T-helper 1 cell treated with Interleukin-12 subunit alpha and Interleukin-12 subunit beta and Interleukin-4 antibody, amounts not matched to agents 30 μg/mL and 1 μg/mL, for 36 hours (primary cell): ENCODE measurements around the gene MTG2.
A peak's percentile ranks its signal among the peaks of the same experiment; 100 is the strongest.

Experiments used
- H3K27ac Mint-ChIP-seq: one replicate; pipeline ENCODE4 v1.8.0; 2021; ENCODE audit warnings: mild to moderate bottlenecking, mixed read lengths
- H3K27me3 Mint-ChIP-seq: one replicate; pipeline ENCODE4 v1.8.0; 2021; ENCODE audit warnings: low read depth, mixed read lengths
- H3K36me3 Mint-ChIP-seq: one replicate; pipeline ENCODE4 v1.8.0; 2021; ENCODE audit warnings: low read depth, mixed read lengths
- H3K4me1 Mint-ChIP-seq: one replicate; pipeline ENCODE4 v1.8.0; 2021; ENCODE audit warnings: low read depth, mixed read lengths
- H3K4me3 Mint-ChIP-seq: one replicate; pipeline ENCODE4 v1.8.0; 2021; ENCODE audit warnings: mild to moderate bottlenecking, moderate library complexity, mixed read lengths
- H3K9me3 Mint-ChIP-seq: one replicate; pipeline ENCODE4 v1.8.0; 2021; ENCODE audit warnings: mixed read lengths

Gene MTG2

GRCh38 chr20:62182469-62183425 is at the start of gene MTG2:
Gene MTG2 (plus strand): TSS chr20:62183028. CDS start chr20:62193421, 10,393 bp downstream.
- H3K27me3 Mint-ChIP-seq: no peaks in the 10 kb centered on the region
- H3K4me1 Mint-ChIP-seq: peaks cover 27% of the 10 kb centered on the region
- peak within 1 kb of the TSS; percentile 89 for H3K4me3 Mint-ChIP-seq
- H3K36me3 Mint-ChIP-seq: peaks cover 1% of the 10 kb centered on the region
- H3K9me3 Mint-ChIP-seq: no peaks in the 10 kb centered on the region
- H3K27ac Mint-ChIP-seq: peak within 1 kb of the TSS; percentile 94

DNA sequence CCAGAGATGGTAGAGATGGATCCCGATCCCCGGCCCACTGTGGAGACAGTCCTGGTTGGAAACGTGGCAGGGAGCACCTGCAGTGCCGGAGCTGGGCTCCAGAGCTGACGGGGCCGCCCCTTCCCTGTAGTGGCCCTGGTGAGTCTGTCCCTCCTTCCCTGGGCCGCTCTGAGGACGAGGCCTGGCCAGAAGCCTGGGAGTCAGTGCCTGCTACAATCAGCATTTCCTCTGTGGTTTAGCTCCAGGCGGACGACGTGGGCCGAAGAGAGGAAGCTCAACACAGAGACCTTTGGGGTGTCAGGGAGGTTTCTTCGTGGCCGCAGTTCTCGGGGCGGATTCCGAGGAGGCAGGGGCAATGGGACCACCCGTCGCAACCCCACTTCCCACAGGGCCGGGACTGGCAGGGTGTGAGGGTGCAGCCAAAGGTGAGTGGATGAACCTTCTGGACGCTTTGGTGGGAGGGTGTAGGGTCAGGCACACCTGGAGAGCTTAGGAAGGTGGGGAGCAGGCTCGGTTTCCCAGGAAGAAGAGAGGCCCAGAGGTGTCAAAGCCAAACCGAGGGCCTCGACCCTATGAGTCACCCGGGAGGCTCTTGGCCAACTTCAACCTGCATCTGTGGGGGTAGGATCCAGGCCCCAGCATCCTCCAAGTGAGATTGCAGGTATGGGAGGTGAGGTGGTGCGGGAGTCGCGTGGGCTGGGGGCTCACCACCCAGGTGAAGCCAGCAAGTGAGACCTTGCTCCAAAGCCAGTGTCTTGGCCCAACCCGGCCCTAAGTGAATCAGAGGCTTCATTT is 49.6 kb upstream of the MTG2 start:
- H3K4me1 Mint-ChIP-seq: peaks cover 21% of the 10 kb centered on the region
- no peaks in the 10 kb centered on the region for H3K27me3 Mint-ChIP-seq
- no peak overlapping the region for H3K4me3 Mint-ChIP-seq
- H3K36me3 Mint-ChIP-seq: peaks cover 57% of the 10 kb centered on the region
- no peaks in the 10 kb centered on the region for H3K9me3 Mint-ChIP-seq
- H3K27ac Mint-ChIP-seq: no peak overlapping the region

DNA sequence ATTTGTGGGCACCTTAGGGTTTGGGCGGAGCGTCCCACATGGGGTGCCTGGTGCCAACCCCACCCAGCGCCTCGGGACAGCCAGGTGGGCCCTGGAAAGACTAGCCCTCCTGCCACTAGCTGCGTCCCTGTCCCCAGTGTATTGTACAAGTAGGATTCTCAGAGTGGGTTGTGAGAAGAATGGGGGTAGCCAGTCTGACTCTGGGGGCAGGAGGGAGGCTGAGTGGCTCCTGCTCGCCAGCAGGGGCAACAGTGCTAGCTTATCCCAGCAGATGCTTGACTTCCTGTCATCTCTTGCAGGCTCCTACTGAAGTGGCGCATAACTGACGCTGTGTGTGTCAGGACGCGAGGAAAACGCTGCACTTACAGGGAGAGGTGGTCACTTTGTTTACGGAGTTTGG is 49.0 kb upstream of the MTG2 start:
- peaks cover 22% of the 10 kb centered on the region for H3K4me1 Mint-ChIP-seq
- peaks cover 56% of the 10 kb centered on the region for H3K36me3 Mint-ChIP-seq
- H3K27me3 Mint-ChIP-seq: no peaks in the 10 kb centered on the region
- H3K27ac Mint-ChIP-seq: peak overlapping the region; percentile 17
- H3K4me3 Mint-ChIP-seq: no peak overlapping the region
- no peaks in the 10 kb centered on the region for H3K9me3 Mint-ChIP-seq

- Mint-ChIP-seq H3K4me3 (no peak overlapping the region), H3K9me3 (no peaks in the 10 kb centered on the region), H3K27ac (no peak overlapping the region), H3K4me1 (peaks cover 22% of the 10 kb centered on the region), H3K36me3 (peaks cover 61% of the 10 kb centered on the region), H3K27me3 (no peaks in the 10 kb centered on the region)
Measured at GRCh38 chr20:62134735-62135231, 48.0 kb upstream of the MTG2 start.

DNA sequence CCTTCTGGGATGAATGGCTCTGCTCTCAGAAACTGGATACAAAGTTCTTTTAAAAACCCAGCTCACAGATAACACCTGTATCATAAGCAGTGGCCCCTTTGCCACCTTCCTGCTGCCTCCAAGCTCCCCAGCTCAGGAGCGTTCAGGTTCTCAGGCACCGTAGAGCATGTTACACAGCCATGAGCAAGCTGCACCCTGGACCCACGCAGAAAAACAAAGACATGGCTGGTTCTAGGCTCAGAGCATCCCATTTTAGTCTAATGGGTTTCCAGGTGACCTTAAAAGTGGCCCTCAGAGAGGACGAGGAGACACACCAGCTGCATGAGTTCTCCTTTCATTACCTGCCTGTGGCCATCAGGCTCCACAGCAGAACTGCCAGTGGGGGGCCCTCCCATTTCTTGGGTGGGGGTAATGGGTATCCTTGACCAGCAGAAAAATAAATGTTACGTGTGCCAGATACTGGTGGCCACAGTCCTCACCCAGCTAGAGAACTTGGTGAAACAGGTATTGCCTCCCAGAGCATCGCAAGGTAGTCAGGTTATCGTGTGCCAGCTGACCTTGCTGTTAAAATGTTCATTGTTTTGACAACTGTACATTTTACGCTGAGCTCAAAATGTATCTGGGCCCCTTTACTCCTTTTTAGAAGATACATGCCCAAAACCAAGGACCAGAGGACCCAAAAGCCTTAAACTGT is 47.1 kb upstream of the MTG2 start:
- Mint-ChIP-seq H3K27ac (no peak overlapping the region), H3K36me3 (peaks cover 60% of the 10 kb centered on the region), H3K4me3 (no peak overlapping the region), H3K9me3 (no peaks in the 10 kb centered on the region), H3K4me1 (peaks cover 30% of the 10 kb centered on the region), H3K27me3 (no peaks in the 10 kb centered on the region)

DNA sequence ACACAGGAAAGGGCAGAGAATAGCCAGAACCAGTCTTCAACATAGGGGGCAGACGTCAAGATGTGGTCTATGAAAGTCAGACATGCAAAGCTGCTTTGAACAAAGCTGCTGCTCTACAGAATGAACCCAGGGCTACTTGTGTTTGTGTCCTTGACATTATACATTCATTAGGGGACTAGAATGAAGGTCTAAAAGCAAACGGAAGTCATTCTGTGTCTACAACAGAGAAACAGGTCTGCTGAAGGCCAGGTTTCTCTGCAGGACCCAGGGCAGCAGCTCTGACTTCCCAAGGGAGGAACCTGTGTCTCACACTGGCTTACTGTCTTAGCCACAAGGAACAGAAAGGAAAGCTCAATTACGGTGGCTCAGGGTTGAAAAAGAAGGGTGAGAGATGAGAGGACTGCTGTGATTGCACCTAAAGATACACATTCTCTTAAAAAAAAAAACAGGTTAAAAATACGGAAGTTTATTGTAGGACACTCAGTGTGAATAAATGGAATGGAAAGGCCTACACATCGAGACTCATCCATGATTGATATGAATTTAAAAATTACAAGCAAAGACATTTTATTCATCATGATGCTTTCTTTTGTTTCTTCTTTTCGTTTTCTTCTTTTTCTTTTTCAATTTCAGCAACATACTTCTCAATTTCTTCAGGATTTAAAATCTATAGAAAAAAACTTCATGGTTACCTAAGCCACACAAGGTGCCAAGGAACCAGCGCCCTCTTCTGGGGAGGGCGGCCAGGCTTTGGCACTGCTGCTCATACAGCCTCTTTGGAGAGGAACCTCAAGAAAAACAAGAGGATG is 46.3 kb upstream of the MTG2 start:
- no peak overlapping the region for H3K4me3 Mint-ChIP-seq
- H3K27ac Mint-ChIP-seq: peak overlapping the region; percentile 80
- H3K9me3 Mint-ChIP-seq: no peaks in the 10 kb centered on the region
- no peaks in the 10 kb centered on the region for H3K27me3 Mint-ChIP-seq
- H3K36me3 Mint-ChIP-seq: peaks cover 59% of the 10 kb centered on the region
- H3K4me1 Mint-ChIP-seq: peaks cover 31% of the 10 kb centered on the region

DNA sequence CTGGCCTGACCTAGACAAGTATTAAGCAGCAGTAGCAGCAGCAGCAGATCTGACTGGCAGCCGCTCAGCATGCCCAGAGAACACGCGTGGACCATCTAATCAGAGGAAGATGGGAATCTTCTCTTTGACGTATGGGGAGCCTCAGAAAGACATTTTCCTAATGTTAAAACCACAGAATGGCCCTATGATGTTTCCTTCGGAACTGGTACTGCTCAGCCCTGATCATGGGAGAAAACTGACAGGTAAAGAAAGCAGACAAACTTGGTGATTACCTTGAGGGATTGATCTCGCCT is 45.8 kb upstream of the MTG2 start:
- Mint-ChIP-seq H3K4me3 (no peak overlapping the region), H3K4me1 (peaks cover 33% of the 10 kb centered on the region), H3K27me3 (no peaks in the 10 kb centered on the region), H3K9me3 (no peaks in the 10 kb centered on the region), H3K36me3 (peaks cover 57% of the 10 kb centered on the region), H3K27ac (peak overlapping the region; percentile 80)

DNA sequence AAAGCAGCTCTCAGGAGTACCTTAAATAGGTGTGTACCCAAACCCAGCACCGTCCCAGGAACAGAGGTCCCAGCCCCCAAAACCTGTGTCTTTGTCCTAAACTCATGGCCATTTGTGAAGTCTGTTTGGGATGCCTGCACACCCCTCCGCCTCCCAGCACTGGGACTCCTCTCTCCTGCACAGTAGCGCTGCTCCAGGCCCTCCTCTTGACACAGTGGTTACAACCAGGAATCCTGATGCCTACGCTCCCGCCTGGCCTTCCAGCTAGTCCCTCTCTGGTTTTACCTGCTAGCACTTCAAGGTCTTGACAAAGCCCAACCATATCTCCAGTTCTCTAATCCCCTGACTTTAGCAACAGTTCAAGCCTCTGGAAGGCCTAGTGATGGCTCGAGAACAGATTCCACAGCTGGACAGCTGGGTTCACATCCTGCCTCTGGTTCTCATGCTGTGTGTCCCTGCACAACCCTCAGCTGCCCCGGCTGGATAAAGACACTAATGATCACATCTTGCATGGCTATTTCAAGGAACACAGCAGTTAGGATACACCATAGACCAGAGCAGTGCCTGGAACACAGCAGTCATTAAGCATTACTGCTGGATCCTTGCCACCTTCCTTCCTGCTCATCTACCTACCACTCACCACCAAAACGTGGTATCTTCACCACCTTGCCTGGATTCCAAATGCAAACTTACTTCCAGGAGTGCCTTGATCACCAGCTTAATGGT is 45.2 kb upstream of the MTG2 start:
- Mint-ChIP-seq H3K27ac (peak overlapping the region; percentile 21), H3K4me1 (peaks cover 33% of the 10 kb centered on the region), H3K9me3 (no peaks in the 10 kb centered on the region), H3K4me3 (no peak overlapping the region), H3K27me3 (no peaks in the 10 kb centered on the region), H3K36me3 (peaks cover 55% of the 10 kb centered on the region)

DNA sequence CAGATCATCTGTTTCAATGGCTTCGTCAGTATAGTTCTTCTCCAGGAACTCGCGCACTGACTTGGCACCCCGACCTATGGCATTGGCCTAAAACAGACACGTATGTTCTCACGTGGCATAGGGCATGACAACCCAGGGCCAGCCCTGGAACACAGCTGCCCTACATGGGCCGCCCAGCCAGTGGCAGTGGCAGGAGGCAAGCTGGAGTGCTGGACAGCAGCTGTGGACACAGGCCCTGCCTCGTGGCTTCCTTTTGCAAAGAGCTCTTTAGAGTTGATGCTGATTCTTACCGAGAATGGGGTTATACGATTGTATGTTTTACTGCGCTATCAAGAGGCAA is 44.7 kb upstream of the MTG2 start:
- H3K27me3 Mint-ChIP-seq: no peaks in the 10 kb centered on the region
- peaks cover 33% of the 10 kb centered on the region for H3K4me1 Mint-ChIP-seq
- H3K4me3 Mint-ChIP-seq: no peak overlapping the region
- peaks cover 55% of the 10 kb centered on the region for H3K36me3 Mint-ChIP-seq
- H3K9me3 Mint-ChIP-seq: no peaks in the 10 kb centered on the region
- H3K27ac Mint-ChIP-seq: no peak overlapping the region

DNA sequence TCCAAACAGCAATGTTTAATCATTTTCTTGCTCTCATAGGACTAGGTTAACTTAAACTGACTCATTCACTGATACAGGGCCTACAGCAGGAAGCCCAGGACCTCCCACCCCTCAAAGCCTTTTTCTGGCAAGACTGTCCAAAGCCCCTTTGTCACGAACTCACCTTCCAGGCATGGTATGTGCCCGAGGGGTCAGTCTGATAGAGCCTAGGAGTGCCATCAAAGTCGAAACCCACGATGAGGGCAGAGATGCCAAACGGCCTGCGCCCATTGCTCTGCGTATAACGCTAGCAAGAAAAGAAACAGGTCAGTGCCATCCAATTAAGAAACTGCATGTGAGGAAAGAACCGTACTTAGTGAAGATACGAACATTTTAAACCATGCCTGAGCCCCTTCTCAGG is 43.9 kb upstream of the MTG2 start:
- H3K27ac Mint-ChIP-seq: no peak overlapping the region
- no peak overlapping the region for H3K4me3 Mint-ChIP-seq
- peaks cover 53% of the 10 kb centered on the region for H3K36me3 Mint-ChIP-seq

GRCh38 chr20:62139636-62140035 is 43.2 kb upstream of the MTG2 start:
- H3K4me1 Mint-ChIP-seq: peaks cover 36% of the 10 kb centered on the region
- peaks cover 51% of the 10 kb centered on the region for H3K36me3 Mint-ChIP-seq
- no peaks in the 10 kb centered on the region for H3K9me3 Mint-ChIP-seq
- no peaks in the 10 kb centered on the region for H3K27me3 Mint-ChIP-seq
- no peak overlapping the region for H3K4me3 Mint-ChIP-seq
- H3K27ac Mint-ChIP-seq: no peak overlapping the region

More for the DNA sequence above, 43.9 kb upstream of the MTG2 start:
- H3K27me3 Mint-ChIP-seq: no peaks in the 10 kb centered on the region
- no peaks in the 10 kb centered on the region for H3K9me3 Mint-ChIP-seq
- H3K4me1 Mint-ChIP-seq: peaks cover 33% of the 10 kb centered on the region

GRCh38 chr20:62141043-62141396 is 41.8 kb upstream of the MTG2 start:
- no peaks in the 10 kb centered on the region for H3K27me3 Mint-ChIP-seq
- peaks cover 52% of the 10 kb centered on the region for H3K36me3 Mint-ChIP-seq
- H3K9me3 Mint-ChIP-seq: no peaks in the 10 kb centered on the region
- peaks cover 45% of the 10 kb centered on the region for H3K4me1 Mint-ChIP-seq
- no peak overlapping the region for H3K27ac Mint-ChIP-seq
- H3K4me3 Mint-ChIP-seq: peak overlapping the region; percentile 89

DNA sequence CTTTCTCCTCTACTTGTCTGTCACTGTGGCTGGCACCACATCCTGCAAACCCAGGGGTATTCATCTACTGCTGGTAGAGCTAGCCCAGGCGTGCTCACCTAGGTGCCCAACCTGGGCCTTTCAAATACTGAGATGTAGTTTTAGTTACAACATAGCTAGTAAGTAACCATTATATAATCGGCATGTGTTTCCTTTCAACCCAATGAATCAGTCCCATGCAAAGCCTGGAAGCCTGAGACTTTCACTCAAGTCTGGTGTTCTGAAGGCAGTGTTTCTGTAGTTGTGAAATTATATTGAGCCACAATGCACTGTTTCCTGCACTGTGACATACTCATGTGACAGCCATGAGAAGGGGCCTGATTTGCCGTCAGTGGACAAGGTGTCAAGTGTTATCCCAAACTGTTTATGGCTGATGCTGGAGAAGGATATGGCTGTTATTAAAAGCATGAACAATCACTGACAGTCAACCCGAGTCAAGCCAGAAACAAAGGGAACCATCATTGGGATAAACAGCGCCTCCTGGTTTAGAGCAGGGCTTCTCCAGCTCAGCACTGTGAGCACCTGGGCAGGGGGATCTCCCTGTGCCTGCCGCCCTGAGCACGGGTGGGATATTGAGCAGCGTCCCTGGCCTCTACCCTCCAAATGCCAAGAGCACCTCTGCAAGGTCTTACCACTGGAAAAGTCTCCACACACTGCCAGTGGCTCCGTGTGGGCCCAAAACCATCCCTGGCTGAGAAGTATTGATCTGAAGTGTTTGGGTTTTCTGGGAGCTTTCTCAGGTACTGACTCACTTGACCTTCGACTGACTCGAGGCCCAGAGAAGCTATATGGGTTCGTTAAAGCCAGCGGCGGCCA is 41.2 kb upstream of the MTG2 start:
- Mint-ChIP-seq H3K4me1 (peaks cover 45% of the 10 kb centered on the region), H3K4me3 (peak overlapping the region; percentile 89), H3K9me3 (no peaks in the 10 kb centered on the region), H3K36me3 (peaks cover 46% of the 10 kb centered on the region), H3K27ac (peak overlapping the region; percentile 84), H3K27me3 (no peaks in the 10 kb centered on the region)
